SIG-M5 treated with dmso at 0.1 percent for 504 hours (cell line): ENCODE data around the gene RBM20.

Source experiments
- DNase-seq: peaks from one replicate; lab custom pipeline; 2025; ENCODE audit not compliant: unreplicated experiment; lab: John Stamatoyannopoulos, UW

Gene RBM20

GRCh38 chr10:110780704-110781103 is 136.6 kb downstream of the RBM20 start:
- no peak for DNase-seq

- no peak for DNase-seq
These were observed 137.0 kb downstream of the RBM20 start for GRCh38 chr10:110781139-110781538.

- no peak for DNase-seq
These were observed 138.5 kb downstream of the RBM20 start for GRCh38 chr10:110782616-110783015.

- DNase-seq = no peak
These were observed 139.5 kb downstream of the RBM20 start for GRCh38 chr10:110783509-110784107.

GRCh38 chr10:110784198-110784597 is 140.1 kb downstream of the RBM20 start:
- no peak for DNase-seq

GRCh38 chr10:110786172-110786571 is 142.0 kb downstream of the RBM20 start:
- no peak for DNase-seq

- DNase-seq = no peak
These were observed 144.7 kb downstream of the RBM20 start for GRCh38 chr10:110788620-110789385.

GRCh38 chr10:110789604-110790433 is 145.7 kb downstream of the RBM20 start:
- DNase-seq = no peak

- no peak for DNase-seq
These were observed 146.9 kb downstream of the RBM20 start for GRCh38 chr10:110790913-110791506.

- DNase-seq = no peak
These were observed 147.5 kb downstream of the RBM20 start for GRCh38 chr10:110791541-110792073.

- no peak for DNase-seq
These were observed 148.5 kb downstream of the RBM20 start for GRCh38 chr10:110792476-110793125.

GRCh38 chr10:110793128-110793812 is 149.1 kb downstream of the RBM20 start:
- DNase-seq = no peak

- no peak for DNase-seq
These were observed 149.8 kb downstream of the RBM20 start for GRCh38 chr10:110793886-110794285.

- no peak for DNase-seq
These were observed 150.7 kb downstream of the RBM20 start for GRCh38 chr10:110794808-110795207.

- no peak for DNase-seq
These were observed 153.3 kb downstream of the RBM20 start for GRCh38 chr10:110797416-110797815.

- DNase-seq = no peak
These were observed 154.2 kb downstream of the RBM20 start for GRCh38 chr10:110798340-110798739.

- no peak for DNase-seq
These were observed 158.0 kb downstream of the RBM20 start for GRCh38 chr10:110802090-110802489.

- DNase-seq = peak; percentile 31
These were observed 158.6 kb downstream of the RBM20 start for GRCh38 chr10:110802551-110803238.

GRCh38 chr10:110803239-110803749 is 159.2 kb downstream of the RBM20 start:
- DNase-seq = no peak
